Colonic mucosa (tissue), 4 donors: ENCODE measurements around the gene SLC46A2. TPM values are rescaled to one million over a fixed set of nuclear protein-coding genes. Genes with fewer than 3 reads are reported as not detected.

Experiments used
- DNase-seq: peaks from one replicate; pipeline ENCODE4 v3.0.0-alpha.2; 2020
- H3K27ac ChIP-seq: fragments of 200-600 bp; one replicate; pipeline ENCODE4 v1.8.0; 2021
- H3K27me3 ChIP-seq: fragments of 200-600 bp; one replicate; pipeline ENCODE4 v1.8.0; 2021
- H3K36me3 ChIP-seq: fragments of 200-600 bp; one replicate; pipeline ENCODE4 v1.8.0; 2021
- H3K4me1 ChIP-seq: fragments of 200-600 bp; one replicate; pipeline ENCODE4 v1.8.0; 2021; ENCODE audit warnings: mild to moderate bottlenecking
- H3K4me3 ChIP-seq: fragments of 200-600 bp; one replicate; pipeline ENCODE4 v1.8.0; 2021
- H3K9ac ChIP-seq, 2 donors: one replicate each; pipeline ENCODE4 v1.7.0; 2013; ENCODE audit warnings: control low read depth in 2 of 2, low read depth in 2 of 2, low read length in 2 of 2
- H3K9me3 ChIP-seq: fragments of 200-600 bp; one replicate; pipeline ENCODE4 v1.8.0; 2021
- CTCF ChIP-seq: fragments of 200-600 bp; IDR thresholded peaks from one replicate; pipeline ENCODE4 v1.8.0; 2022; ENCODE audit warnings: antibody characterized with exemption, mild to moderate bottlenecking
- intact Hi-C: fragments of 100-400 bp; cut with DNase I; formaldehyde crosslinking; loops from one replicate; pipeline ENCODE4 v1.14.1; 2022
- total RNA-seq, 2 donors: library from RNA; stranded (reverse); fragmentation: NEBNext Ultra II Directional in 1 of 2; extraction: Animal tissue kit (Norgen Biotek cat#: 25700) in 1 of 2; gene quantifications; one replicate each; pipeline ENCODE4 v1.2.1, GENCODE V29; 2021
- donor health status: healthy.
- donor health status: DM: no; HTN: no; CAD: no.
- donor health status: DM: no; HTN: no; CAD: no.

Gene SLC46A2
- total RNA-seq, 2 donors from 2014 or later: not detected

GRCh38 chr9:112880650-112881049 is 10.0 kb downstream of the SLC46A2 start:
- H3K4me1 ChIP-seq: no peaks in the 10 kb centered on the region
- no peak for DNase-seq
- no peaks in the 10 kb centered on the region for H3K27me3 ChIP-seq
- H3K9ac ChIP-seq: no peak overlapping the region
- no peak for TF ChIP-seq CTCF
- H3K36me3 ChIP-seq: no peaks in the 10 kb centered on the region
- H3K9me3 ChIP-seq: no peaks in the 10 kb centered on the region
- no peak overlapping the region for H3K27ac ChIP-seq
- intact Hi-C loops: no loop called here
- H3K4me3 ChIP-seq: no peak overlapping the region

GRCh38 chr9:112878752-112879151 is 11.9 kb downstream of the SLC46A2 start:
- Histone ChIP-seq H3K4me1 (no peaks in the 10 kb centered on the region), H3K9me3 (no peaks in the 10 kb centered on the region), H3K4me3 (no peak overlapping the region), H3K36me3 (no peaks in the 10 kb centered on the region), H3K27me3 (no peaks in the 10 kb centered on the region), H3K9ac (no peak overlapping the region), H3K27ac (no peak overlapping the region)
- intact Hi-C loops: no loop called here
- TF ChIP-seq CTCF: no peak
- no peak for DNase-seq

GRCh38 chr9:112873773-112874405 is 16.8 kb downstream of the SLC46A2 start:
- H3K36me3 ChIP-seq: no peaks in the 10 kb centered on the region
- H3K9ac ChIP-seq: no peak overlapping the region
- intact Hi-C loops: no loop called here
- H3K4me3 ChIP-seq: no peak overlapping the region
- H3K9me3 ChIP-seq: no peaks in the 10 kb centered on the region
- H3K27ac ChIP-seq: no peak overlapping the region
- no peak for TF ChIP-seq CTCF
- H3K27me3 ChIP-seq: no peaks in the 10 kb centered on the region
- no peak for DNase-seq
- no peaks in the 10 kb centered on the region for H3K4me1 ChIP-seq

- TF ChIP-seq CTCF: no peak
- intact Hi-C loops: no loop called here
Observed at GRCh38 chr9:112872019-112872418, 18.7 kb downstream of the SLC46A2 start.

GRCh38 chr9:112870556-112870955 is 20.1 kb downstream of the SLC46A2 start:
- Histone ChIP-seq H3K27ac (no peak overlapping the region), H3K9me3 (no peaks in the 10 kb centered on the region), H3K9ac (no peak overlapping the region), H3K4me3 (no peak overlapping the region), H3K4me1 (no peaks in the 10 kb centered on the region), H3K27me3 (no peaks in the 10 kb centered on the region), H3K36me3 (no peaks in the 10 kb centered on the region)
- DNase-seq: no peak
- intact Hi-C loops: no loop called here
- TF ChIP-seq CTCF: no peak

More at GRCh38 chr9:112872019-112872418, 18.7 kb downstream of the SLC46A2 start:
- Histone ChIP-seq H3K4me1 (no peaks in the 10 kb centered on the region), H3K27ac (no peak overlapping the region), H3K9ac (no peak overlapping the region), H3K36me3 (no peaks in the 10 kb centered on the region), H3K9me3 (no peaks in the 10 kb centered on the region), H3K4me3 (no peak overlapping the region), H3K27me3 (no peaks in the 10 kb centered on the region)
- DNase-seq: no peak
